HG02885 (cell line): ENCODE measurements around the gene SIVA1.

Experiments
- ATAC-seq: cut with Tn5 transposase; IDR thresholded peaks from one replicate; pipeline ENCODE4 v1.9.1; 2021; ENCODE audit warnings: mild to moderate bottlenecking; ENCODE audit not compliant: unreplicated experiment, poor library complexity

The SIVA1 gene

GRCh38 chr14:104752735-104753527 lies at the start of gene SIVA1:
SIVA1 (plus strand) TSS chr14:104753147; CDS start chr14:104753202, 55 bp downstream.
- peak; percentile 89 for ATAC-seq

- no peak for ATAC-seq
Observed at GRCh38 chr14:104703269-104703668, 49.7 kb upstream of the SIVA1 start.

- no peak for ATAC-seq
Observed at GRCh38 chr14:104704252-104704651, 48.7 kb upstream of the SIVA1 start.

- ATAC-seq = no peak
Observed at GRCh38 chr14:104705340-104706047, 47.5 kb upstream of the SIVA1 start.

GRCh38 chr14:104706733-104707607 lies 46.0 kb upstream of the SIVA1 start:
- ATAC-seq = no peak

GRCh38 chr14:104707608-104708595 lies 45.0 kb upstream of the SIVA1 start:
- no peak for ATAC-seq

GRCh38 chr14:104708606-104709268 lies 44.2 kb upstream of the SIVA1 start:
- peak; percentile 61 for ATAC-seq

GRCh38 chr14:104709387-104710039 lies 43.4 kb upstream of the SIVA1 start:
- no peak for ATAC-seq

GRCh38 chr14:104710071-104710735 lies 42.7 kb upstream of the SIVA1 start:
- ATAC-seq = no peak

GRCh38 chr14:104712881-104713734 lies 39.8 kb upstream of the SIVA1 start:
- no peak for ATAC-seq

- no peak for ATAC-seq
Observed at GRCh38 chr14:104714066-104714465, 38.9 kb upstream of the SIVA1 start.

GRCh38 chr14:104714681-104715080 lies 38.3 kb upstream of the SIVA1 start:
- ATAC-seq = no peak

- ATAC-seq = no peak
Observed at GRCh38 chr14:104715416-104715815, 37.5 kb upstream of the SIVA1 start.

- no peak for ATAC-seq
Observed at GRCh38 chr14:104715871-104716270, 37.1 kb upstream of the SIVA1 start.

GRCh38 chr14:104717137-104717536 lies 35.8 kb upstream of the SIVA1 start:
- no peak for ATAC-seq

- ATAC-seq = no peak
Observed at GRCh38 chr14:104717646-104718045, 35.3 kb upstream of the SIVA1 start.

- no peak for ATAC-seq
Observed at GRCh38 chr14:104718147-104718546, 34.8 kb upstream of the SIVA1 start.
